GM12878 (cell line): ENCODE results near the gene CAMTA1. TPM values are rescaled to one million over a fixed set of nuclear protein-coding genes. Genes with fewer than 3 reads are reported as not detected.

Experiments used
- ATAC-seq: fragments of 200-7000 bp; cut with Tn5 transposase; 3 replicates; pipeline ENCODE4 v1.9.1; 2020; ENCODE audit warnings: mild to moderate bottlenecking, moderate library complexity
- BruUV-seq: library from RNA; stranded (reverse); fragments of 400-500 nt; replicated peaks from 2 replicates; lab custom pipeline; 2021; lab: Mats Ljungman, UMichigan
- CTCF ChIA-PET: fragments of 300-600 bp; sonication (Branson Sonifier 250); formaldehyde crosslinking; extraction: SDS; loops from one replicate; lab custom pipeline; 2021; ENCODE audit warnings: inconsistent platforms; lab: Yijun Ruan, JAX
- POLR2A ChIA-PET: fragments of 350-600 bp; formaldehyde crosslinking; extraction: SDS; loops from one replicate; lab custom pipeline; 2021; ENCODE audit warnings: inconsistent platforms; lab: Charles Lee
- RAD21 ChIA-PET: fragments of 300-600 bp; sonication (Branson Sonifier 250); formaldehyde crosslinking; loops from one replicate; lab custom pipeline; 2023; ENCODE audit warnings: antibody characterized with exemption; ENCODE audit not compliant: unreplicated experiment; lab: Charles Lee
- SMC1A ChIA-PET: fragments of 300-600 bp; sonication (Branson Sonifier 250); formaldehyde crosslinking; loops from one replicate; lab custom pipeline; 2023; ENCODE audit not compliant: unreplicated experiment, uncharacterized antibody; lab: Charles Lee
- DNase-seq: peaks from one replicate; pipeline ENCODE4 v3.0.0-alpha.2; 2011; ENCODE audit warnings: low read depth, low spot score
- FAIRE-seq: peaks from 3 replicates; lab custom pipeline; 2011; peaks lifted over from hg19 to GRCh38; lab: Jason Lieb, UNC
- H2AFZ ChIP-seq: 2 replicates; pipeline ENCODE4 v1.6.0; 2011; ENCODE audit warnings: low read depth, low read length, control low read depth; ENCODE audit not compliant: control insufficient read depth
- H3K27ac ChIP-seq: 2 replicates; pipeline ENCODE4 v1.5.1; 2011; ENCODE audit warnings: control low read depth; ENCODE audit not compliant: control insufficient read depth, insufficient read depth
- H3K27me3 ChIP-seq, 2 experiments: replicated peaks in 1 of 2; 2 replicates each; pipeline versions ENCODE4 v1.6.0 to v1.6.1; 2011; ENCODE audit warnings: low read length in 1 of 2; ENCODE audit not compliant: control insufficient read depth in 2 of 2, insufficient read depth in 2 of 2
- H3K36me3 ChIP-seq, 2 experiments: 2 replicates each; pipeline ENCODE4 v1.5.1; 2011; ENCODE audit warnings: low read length in 1 of 2; ENCODE audit not compliant: control insufficient read depth in 2 of 2, insufficient read depth in 2 of 2
- H3K4me1 ChIP-seq: 2 replicates; pipeline ENCODE4 v1.6.1; 2011; ENCODE audit warnings: mild to moderate bottlenecking, low read length, moderate library complexity, mixed read lengths; ENCODE audit not compliant: control insufficient read depth, insufficient read depth
- H3K4me2 ChIP-seq: 2 replicates; pipeline ENCODE4 v1.6.0; 2011; ENCODE audit warnings: control low read depth; ENCODE audit not compliant: control insufficient read depth, insufficient read depth
- H3K4me3 ChIP-seq: fragments of 200-600 bp; sonication (generic); 2 replicates; pipeline ENCODE4 v1.5.1; 2016
- H3K79me2 ChIP-seq: 2 replicates; pipeline ENCODE4 v1.6.0; 2011; ENCODE audit warnings: low read length; ENCODE audit not compliant: control insufficient read depth, insufficient read depth
- H3K9ac ChIP-seq: 2 replicates; pipeline ENCODE4 v1.8.0; 2011; ENCODE audit warnings: low read length, control low read depth, mixed read lengths; ENCODE audit not compliant: control insufficient read depth, insufficient read depth
- H3K9me3 ChIP-seq: replicated peaks from 3 replicates; pipeline ENCODE4 v1.5.1; 2011; ENCODE audit warnings: mild to moderate bottlenecking, low read length; ENCODE audit not compliant: control insufficient read depth, insufficient read depth
- H4K20me1 ChIP-seq: 2 replicates; pipeline ENCODE4 v1.6.0; 2011; ENCODE audit not compliant: control insufficient read depth, insufficient read depth
- FOS ChIP-seq: IDR thresholded peaks from 3 replicates; pipeline ENCODE4 v1.6.1; 2011; ENCODE audit warnings: borderline replicate concordance; ENCODE audit not compliant: insufficient read length; ENCODE audit errors: extremely low read depth
- NR2C2 ChIP-seq: IDR thresholded peaks from 2 replicates; pipeline ENCODE4 v1.6.1; 2011; ENCODE audit warnings: borderline replicate concordance, low read depth; ENCODE audit not compliant: control insufficient read depth, insufficient read length
- NRF1 ChIP-seq: conservative IDR thresholded peaks from 2 replicates; pipeline ENCODE4 v1.6.1; 2011; ENCODE audit warnings: mild to moderate bottlenecking, low read depth, low read length, improper control_type of control experiment
- RFX5 ChIP-seq: IDR thresholded peaks from 2 replicates; pipeline ENCODE4 v1.6.1; 2011; ENCODE audit warnings: low read depth, low read length, improper control_type of control experiment
- SMC3 ChIP-seq: IDR thresholded peaks from 2 replicates; pipeline ENCODE4 v1.6.1; 2011; ENCODE audit warnings: low read length, improper control_type of control experiment, borderline replicate concordance
- TCF12 ChIP-seq: IDR thresholded peaks from 2 replicates; pipeline ENCODE4 v1.6.1; 2011; ENCODE audit warnings: low read depth, mild to moderate bottlenecking, low read length
- WGBS: methylation state at CpG from one replicate; pipeline ENCODE4 v1.1.6; 2016; ENCODE audit warnings: low lambda C conversion rate; ENCODE audit not compliant: insufficient replicate concordance, insufficient coverage; ENCODE audit errors: missing lambda C conversion rate; 5-methylcytosine and 5-hydroxymethylcytosine counted together
- in situ Hi-C: fragments of 300-500 bp; cut with MboI; formaldehyde crosslinking; loops from 9 replicates; pipeline ENCODE4 v1.14.3; 2018; ENCODE audit warnings: mixed read lengths
- intact Hi-C: fragments of 100-400 bp; cut with micrococcal nuclease; formaldehyde crosslinking; loops from one replicate; pipeline ENCODE4 v1.14.2; 2022; ENCODE audit not compliant: unreplicated experiment
- polyA plus RNA-seq, 11 experiments: library from polyadenylated mRNA; depleted of rRNA in 4 of 11; unstranded in 6 of 11; stranded (reverse) in 5 of 11; fragments of >200 nt; fragmentation: Nextera tagmentation in 4 of 11; fragmentation: Illumina TruSeq in 1 of 11; extraction: Ambion mirVana in 4 of 11; extraction: Trizol in 1 of 11; gene quantifications; 1 replicate in 1 of 11; 2 replicates in 10 of 11; pipeline versions ENCODE4 v1.2.1 to v1.2.3, GENCODE V29; 2011 to 2016; ENCODE audit warnings: inconsistent platforms in 2 of 11, missing spikeins in 2 of 11, low read depth in 1 of 11
- total RNA-seq, 4 experiments: library from RNA; depleted of rRNA in 3 of 4; stranded (reverse); fragments of >200 nt in 3 of 4; fragmentation: Illumina TruSeq in 1 of 4; extraction: Trizol in 1 of 4; gene quantifications; 2 replicates each; pipeline versions ENCODE4 v1.2.1 to v1.2.3, GENCODE V29; 2013 to 2021
- TF ChIP-seq, protein P1 (sequence below): IDR thresholded peaks from 2 replicates; pipeline ENCODE4 v1.6.1; 2011; ENCODE audit warnings: mild to moderate bottlenecking, low read depth, low read length, moderate library complexity; ENCODE audit not compliant: insufficient replicate concordance

Gene CAMTA1
- total and polyA plus RNA-seq, 10 of the 15 experiments (the other 5 are each of a cell fraction or from before 2014, with no cell fraction given): 37.7 to 148 (median 76.4) TPM

DNA sequence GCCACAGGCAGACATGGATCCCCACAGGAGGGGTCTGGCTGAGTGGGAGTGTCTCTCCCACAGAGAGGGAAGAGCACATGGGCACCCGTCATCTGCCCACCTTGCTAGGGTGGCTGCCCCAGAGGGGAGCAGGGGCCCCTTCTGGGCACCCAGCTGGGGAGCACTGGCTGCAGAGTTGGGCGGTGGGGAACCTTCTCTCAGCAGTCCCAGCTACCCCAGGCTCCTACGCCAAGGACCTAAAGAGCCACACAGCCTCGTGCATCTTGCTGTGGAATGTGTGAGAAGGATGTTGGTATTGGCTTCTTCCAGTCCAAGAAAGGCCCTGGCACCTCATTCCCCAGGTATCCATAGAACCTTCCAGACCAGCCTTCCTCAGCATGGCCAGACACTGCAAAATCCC, 735.2 kb downstream of the CAMTA1 start:
- H3K4me3 ChIP-seq: no peak overlapping the region
- TF ChIP-seq, protein P1, sequence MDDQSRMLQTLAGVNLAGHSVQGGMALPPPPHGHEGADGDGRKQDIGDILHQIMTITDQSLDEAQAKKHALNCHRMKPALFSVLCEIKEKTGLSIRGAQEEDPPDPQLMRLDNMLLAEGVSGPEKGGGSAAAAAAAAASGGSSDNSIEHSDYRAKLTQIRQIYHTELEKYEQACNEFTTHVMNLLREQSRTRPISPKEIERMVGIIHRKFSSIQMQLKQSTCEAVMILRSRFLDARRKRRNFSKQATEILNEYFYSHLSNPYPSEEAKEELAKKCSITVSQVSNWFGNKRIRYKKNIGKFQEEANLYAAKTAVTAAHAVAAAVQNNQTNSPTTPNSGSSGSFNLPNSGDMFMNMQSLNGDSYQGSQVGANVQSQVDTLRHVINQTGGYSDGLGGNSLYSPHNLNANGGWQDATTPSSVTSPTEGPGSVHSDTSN: no peak
- TF ChIP-seq NRF1 (no peak), RFX5 (no peak), SMC3 (no peak), FOS (no peak), NR2C2 (no peak), TCF12 (no peak)
- DNase-seq: no peak
- no peaks in the 10 kb centered on the region for H3K4me1 ChIP-seq
- H3K9me3 ChIP-seq: no peaks in the 10 kb centered on the region; the same call in 2 of the 3 replicates
- no TSS peak for BruUV-seq
- H2AFZ ChIP-seq: no peak overlapping the region
- H3K27me3 ChIP-seq: peaks cover 0 to 1% of the 10 kb centered on the region in 2 experiments; a peak in 1 of 4 replicates
- no peaks in the 10 kb centered on the region for H4K20me1 ChIP-seq
- no peak overlapping the region for H3K27ac ChIP-seq
- no peak for ATAC-seq
- H3K36me3 ChIP-seq: no peaks in the 10 kb centered on the region
- 44% methylated on average over 4 of the region's 4 CpGs for WGBS
- ChIA-PET CTCF (no interaction called here), RAD21 (no interaction called here), POLR2A (no interaction called here), SMC1A (no interaction called here)
- in situ Hi-C loops (no loop called here), intact Hi-C loops (no loop called here)
- no peaks in the 10 kb centered on the region for H3K79me2 ChIP-seq
- H3K9ac ChIP-seq: no peak overlapping the region
- no peak for FAIRE-seq
- no peak overlapping the region for H3K4me2 ChIP-seq
